ENCODE results near the gene FAM83C.

FAM83C gene

GRCh38 chr20:35291654-35292503 lies at the start of gene FAM83C:
Gene FAM83C, minus strand, starts transcription at chr20:35292425. Its CDS starts 121 bp downstream, at chr20:35292304.
- no peak for DNase-seq

- no peak for DNase-seq
These were observed 49.3 kb upstream of the FAM83C start for GRCh38 chr20:35341366-35342028.

GRCh38 chr20:35340436-35340835 lies 48.2 kb upstream of the FAM83C start:
- no peak for DNase-seq

- DNase-seq, result no peak
These were observed 47.4 kb upstream of the FAM83C start for GRCh38 chr20:35339636-35340035.

GRCh38 chr20:35339007-35339406 lies 46.8 kb upstream of the FAM83C start:
- DNase-seq, result no peak

GRCh38 chr20:35334311-35335101 lies 42.3 kb upstream of the FAM83C start:
- no peak for DNase-seq

GRCh38 chr20:35333606-35334005 lies 41.4 kb upstream of the FAM83C start:
- no peak for DNase-seq

- DNase-seq, result no peak
These were observed 40.4 kb upstream of the FAM83C start for GRCh38 chr20:35332540-35333200.

- no peak for DNase-seq
These were observed 37.4 kb upstream of the FAM83C start for GRCh38 chr20:35329435-35330139.

GRCh38 chr20:35328689-35329088 lies 36.5 kb upstream of the FAM83C start:
- no peak for DNase-seq

GRCh38 chr20:35328095-35328685 lies 36.0 kb upstream of the FAM83C start:
- DNase-seq, result no peak

- no peak for DNase-seq
These were observed 35.1 kb upstream of the FAM83C start for GRCh38 chr20:35327074-35327976.

GRCh38 chr20:35326740-35327073 lies 34.5 kb upstream of the FAM83C start:
- DNase-seq, result no peak

GRCh38 chr20:35326021-35326739 lies 34.0 kb upstream of the FAM83C start:
- DNase-seq, result no peak

GRCh38 chr20:35325401-35325800 lies 33.2 kb upstream of the FAM83C start:
- DNase-seq, result no peak

GRCh38 chr20:35320396-35321126 lies 28.3 kb upstream of the FAM83C start:
- no peak for DNase-seq

GRCh38 chr20:35319871-35320197 lies 27.6 kb upstream of the FAM83C start:
- DNase-seq, result no peak

GRCh38 chr20:35319192-35319870 lies 27.1 kb upstream of the FAM83C start:
- DNase-seq, result no peak

Measured in 8988T (cell line).